Measurements from ENCODE around the gene IL1RAP. TPM values are rescaled to one million over a fixed set of nuclear protein-coding genes. Genes with fewer than 3 reads are reported as not detected.

IL1RAP gene
- total RNA-seq, 1 donor from 2014 or later = 8.2 TPM

GRCh38 chr3:190528706-190529105 lies 14.8 kb downstream of the IL1RAP start:
- H3K4me3 Mint-ChIP-seq = no peak overlapping the region
- peak overlapping the region; percentile 68 for H3K27ac Mint-ChIP-seq
- peaks cover 4% of the 10 kb centered on the region for H3K4me1 Mint-ChIP-seq (ENCODE audit: unreplicated experiment)
- no peak for TF ChIP-seq CTCF (conservative IDR thresholded peaks at IDR 0.05)
- no peak for DNase-seq (ENCODE audit: extremely low spot score, unreplicated experiment)
- peaks cover 5% of the 10 kb centered on the region for H3K36me3 Mint-ChIP-seq
- H3K27me3 Mint-ChIP-seq = no peaks in the 10 kb centered on the region
- H3K9me3 Mint-ChIP-seq = peaks cover 7% of the 10 kb centered on the region

GRCh38 chr3:190531406-190531805 lies 17.5 kb downstream of the IL1RAP start:
- peak overlapping the region; percentile 35 for H3K27ac Mint-ChIP-seq
- peaks cover 12% of the 10 kb centered on the region for H3K4me1 Mint-ChIP-seq (ENCODE audit: unreplicated experiment)

GRCh38 chr3:190532731-190533203 lies 18.9 kb downstream of the IL1RAP start:
- H3K9me3 Mint-ChIP-seq = peaks cover 7% of the 10 kb centered on the region
- DNase-seq (ENCODE audit: extremely low spot score, unreplicated experiment) = no peak
- no peaks in the 10 kb centered on the region for H3K27me3 Mint-ChIP-seq
- H3K4me3 Mint-ChIP-seq = no peak overlapping the region
- H3K27ac Mint-ChIP-seq = peak overlapping the region; percentile 87
- H3K4me1 Mint-ChIP-seq (ENCODE audit: unreplicated experiment) = peaks cover 12% of the 10 kb centered on the region
- peaks cover 5% of the 10 kb centered on the region for H3K36me3 Mint-ChIP-seq
- no peak for TF ChIP-seq CTCF (conservative IDR thresholded peaks at IDR 0.05)

More at GRCh38 chr3:190531406-190531805, 17.5 kb downstream of the IL1RAP start:
- DNase-seq (ENCODE audit: extremely low spot score, unreplicated experiment) = no peak
- TF ChIP-seq CTCF (conservative IDR thresholded peaks at IDR 0.05) = no peak
- Mint-ChIP-seq H3K36me3 (peaks cover 5% of the 10 kb centered on the region), H3K9me3 (peaks cover 7% of the 10 kb centered on the region), H3K4me3 (no peak overlapping the region), H3K27me3 (no peaks in the 10 kb centered on the region)

- peak overlapping the region; percentile 87 for H3K27ac Mint-ChIP-seq
- H3K9me3 Mint-ChIP-seq = peaks cover 4% of the 10 kb centered on the region
- H3K36me3 Mint-ChIP-seq = peaks cover 3% of the 10 kb centered on the region
- no peak for TF ChIP-seq CTCF (conservative IDR thresholded peaks at IDR 0.05)
- no peaks in the 10 kb centered on the region for H3K27me3 Mint-ChIP-seq
- peaks cover 12% of the 10 kb centered on the region for H3K4me1 Mint-ChIP-seq (ENCODE audit: unreplicated experiment)
- no peak for DNase-seq (ENCODE audit: extremely low spot score, unreplicated experiment)
- peak overlapping the region; percentile 9 for H3K4me3 Mint-ChIP-seq
Observed at GRCh38 chr3:190533511-190534281, 19.8 kb downstream of the IL1RAP start.

- H3K36me3 Mint-ChIP-seq = no peaks in the 10 kb centered on the region
- H3K4me1 Mint-ChIP-seq (ENCODE audit: unreplicated experiment) = peaks cover 8% of the 10 kb centered on the region
- DNase-seq (ENCODE audit: extremely low spot score, unreplicated experiment) = no peak
- TF ChIP-seq CTCF (conservative IDR thresholded peaks at IDR 0.05) = no peak
- no peaks in the 10 kb centered on the region for H3K9me3 Mint-ChIP-seq
- no peak overlapping the region for H3K4me3 Mint-ChIP-seq
- peak overlapping the region; percentile 87 for H3K27ac Mint-ChIP-seq
- no peaks in the 10 kb centered on the region for H3K27me3 Mint-ChIP-seq
Observed at GRCh38 chr3:190534386-190534785, 20.5 kb downstream of the IL1RAP start.
